Cardiac fibroblast (primary cell): ENCODE data around the gene INPP5A.
A peak's percentile ranks its signal among the peaks of the same experiment; 100 is the strongest.

Source experiments
- DNase-seq, 2 donors: peaks; one replicate each; pipeline versions ENCODE4 v3.0.0 to v3.0.0-alpha.2; 2010; ENCODE audit warnings: low read depth in 2 of 2
- H3K4me3 ChIP-seq, 2 donors: replicated peaks in 1 of 2; 1 replicate in 1 of 2; 2 replicates in 1 of 2; pipeline ENCODE4 v1.5.1; 2011; ENCODE audit warnings: low read depth in 2 of 2, low read length in 2 of 2, mild to moderate bottlenecking in 2 of 2, moderate library complexity in 1 of 2
- TF ChIP-seq, protein P1 (sequence below): IDR thresholded peaks from one replicate; pipeline ENCODE4 v1.5.1; 2011; ENCODE audit warnings: low read depth, mild to moderate bottlenecking, low read length, inconsistent platforms

INPP5A gene

DNA sequence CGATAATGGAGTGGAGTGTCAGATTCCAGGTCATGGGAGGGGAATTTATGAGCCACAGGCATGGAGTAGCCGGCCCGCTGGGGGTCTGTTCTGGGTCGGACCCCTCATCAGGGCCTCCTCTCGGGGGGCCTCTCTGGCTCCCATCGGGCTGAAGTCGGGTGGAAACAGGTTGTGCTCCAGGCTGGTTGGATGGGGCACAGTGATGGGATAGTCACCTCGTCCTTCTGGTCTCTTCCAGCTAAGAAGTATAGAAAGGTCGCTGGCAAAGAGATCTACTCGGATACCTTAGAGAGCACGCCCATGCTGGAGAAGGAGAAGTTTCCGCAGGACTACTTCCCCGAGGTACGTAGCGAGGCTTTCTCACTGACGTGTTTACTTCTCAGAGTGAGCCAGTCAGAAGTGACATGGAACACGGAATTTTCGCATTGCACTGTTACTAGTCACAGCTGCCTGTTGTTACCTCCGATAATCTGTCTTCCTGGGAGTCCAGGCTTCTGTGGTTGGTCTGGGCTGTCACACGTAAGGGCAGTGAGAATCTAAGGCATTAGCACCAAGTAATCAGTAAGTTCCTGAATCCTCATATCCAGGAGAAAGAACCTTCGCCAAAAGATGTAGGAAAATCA is 160.1 kb downstream of the INPP5A start:
- DNase-seq: no peak
- TF ChIP-seq, protein P1, sequence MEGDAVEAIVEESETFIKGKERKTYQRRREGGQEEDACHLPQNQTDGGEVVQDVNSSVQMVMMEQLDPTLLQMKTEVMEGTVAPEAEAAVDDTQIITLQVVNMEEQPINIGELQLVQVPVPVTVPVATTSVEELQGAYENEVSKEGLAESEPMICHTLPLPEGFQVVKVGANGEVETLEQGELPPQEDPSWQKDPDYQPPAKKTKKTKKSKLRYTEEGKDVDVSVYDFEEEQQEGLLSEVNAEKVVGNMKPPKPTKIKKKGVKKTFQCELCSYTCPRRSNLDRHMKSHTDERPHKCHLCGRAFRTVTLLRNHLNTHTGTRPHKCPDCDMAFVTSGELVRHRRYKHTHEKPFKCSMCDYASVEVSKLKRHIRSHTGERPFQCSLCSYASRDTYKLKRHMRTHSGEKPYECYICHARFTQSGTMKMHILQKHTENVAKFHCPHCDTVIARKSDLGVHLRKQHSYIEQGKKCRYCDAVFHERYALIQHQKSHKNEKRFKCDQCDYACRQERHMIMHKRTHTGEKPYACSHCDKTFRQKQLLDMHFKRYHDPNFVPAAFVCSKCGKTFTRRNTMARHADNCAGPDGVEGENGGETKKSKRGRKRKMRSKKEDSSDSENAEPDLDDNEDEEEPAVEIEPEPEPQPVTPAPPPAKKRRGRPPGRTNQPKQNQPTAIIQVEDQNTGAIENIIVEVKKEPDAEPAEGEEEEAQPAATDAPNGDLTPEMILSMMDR: no peak
- no peak overlapping the region for H3K4me3 ChIP-seq

DNA sequence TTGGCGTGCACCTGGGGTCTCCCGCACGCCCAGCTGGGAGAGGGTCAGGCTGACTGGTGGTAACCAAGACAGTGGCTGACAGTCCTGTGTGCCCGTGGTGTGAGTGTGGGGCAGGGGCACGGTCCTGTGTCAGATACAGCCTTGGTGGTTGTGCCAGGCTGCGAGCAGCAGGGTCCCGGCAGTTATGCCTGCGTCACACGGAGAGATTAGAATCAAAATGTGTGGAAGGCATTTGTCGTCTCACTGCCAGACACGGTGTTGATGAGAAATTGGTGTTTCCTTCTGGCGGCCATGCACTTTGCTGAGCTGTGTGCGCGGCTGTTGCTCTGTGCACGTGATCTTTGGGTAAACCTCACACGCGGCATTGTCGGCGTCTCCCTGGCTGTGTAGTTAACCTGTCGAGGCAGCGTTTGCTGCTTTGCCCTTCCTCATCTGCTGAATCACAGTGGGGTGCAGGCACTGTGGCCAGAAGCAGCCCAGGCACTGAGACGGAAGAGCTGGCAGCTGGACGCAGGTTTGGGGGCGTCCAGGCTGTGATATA is 160.7 kb downstream of the INPP5A start:
- DNase-seq: no peak
- H3K4me3 ChIP-seq: no peak overlapping the region
- TF ChIP-seq, protein P1: no peak

DNA sequence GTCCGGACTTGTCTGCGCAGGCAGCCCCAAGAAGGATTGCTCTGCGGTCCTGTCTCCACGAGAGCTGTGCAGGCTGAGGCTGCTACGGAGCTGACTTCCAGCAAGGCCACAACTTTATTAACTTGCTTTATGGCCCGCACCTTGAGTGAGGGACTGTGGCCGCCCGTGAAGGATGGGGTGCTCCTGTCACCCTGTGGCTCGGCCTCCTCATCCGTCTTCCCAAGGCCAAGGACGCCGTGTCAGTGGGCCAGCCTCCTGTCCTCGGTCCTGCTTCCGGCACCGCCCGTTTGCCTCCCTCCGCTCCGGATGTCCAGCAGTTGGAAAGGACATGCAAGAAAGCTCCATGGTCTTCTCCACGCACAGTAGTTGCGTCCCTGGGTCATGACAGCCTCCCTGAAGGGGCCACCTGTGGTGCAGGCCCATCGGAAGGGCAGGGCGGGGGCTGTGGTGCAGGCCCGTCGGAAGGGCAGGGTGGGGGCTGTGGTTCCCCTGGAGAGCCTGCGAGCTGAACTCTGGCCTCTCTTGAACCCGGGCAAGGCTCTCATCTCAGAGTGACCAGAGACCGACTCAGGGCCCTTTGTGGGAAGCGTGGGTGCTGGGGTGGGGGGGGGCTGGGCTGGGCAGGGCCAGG is 161.3 kb downstream of the INPP5A start:
- no peak for DNase-seq
- TF ChIP-seq, protein P1: no peak
- H3K4me3 ChIP-seq: no peak overlapping the region

DNA sequence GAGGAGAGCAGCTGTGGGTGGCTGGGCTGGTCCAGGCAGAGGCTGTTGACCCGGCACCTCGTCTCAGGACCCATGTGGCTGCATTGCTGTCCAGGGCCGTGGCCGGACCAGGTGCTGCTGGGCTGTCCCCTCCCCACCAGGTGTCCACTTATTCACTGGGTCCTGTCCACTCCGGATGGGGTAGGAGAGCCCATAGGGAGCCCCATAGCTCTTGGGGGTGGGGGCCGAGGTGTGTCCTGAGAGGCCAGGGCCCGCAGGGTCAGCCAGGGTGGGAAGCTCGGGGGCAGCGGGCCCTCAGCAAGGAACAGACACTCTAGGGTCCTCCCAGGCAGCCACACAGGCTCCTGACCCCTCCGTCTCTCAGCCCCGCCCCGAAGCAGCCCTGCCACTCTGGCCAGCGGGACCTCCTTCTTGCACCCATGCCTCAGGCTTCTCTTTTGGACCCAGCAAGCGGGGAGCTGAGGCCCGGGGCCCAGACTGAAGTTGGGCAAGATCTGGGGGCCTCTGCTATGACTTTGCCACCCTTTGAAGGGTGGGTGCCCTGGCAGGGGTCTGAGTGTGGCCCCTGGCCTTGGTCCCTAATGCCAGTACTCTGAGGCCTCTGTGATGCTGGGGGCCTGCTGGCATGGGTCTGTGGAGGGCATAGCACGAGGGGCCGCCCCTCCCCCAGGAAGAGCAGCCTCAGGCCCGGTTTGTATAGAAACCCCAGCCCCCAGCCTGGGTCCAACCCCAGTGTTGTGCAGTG is 162.0 kb downstream of the INPP5A start:
- no peak for DNase-seq
- H3K4me3 ChIP-seq: no peak overlapping the region
- TF ChIP-seq, protein P1: no peak

DNA sequence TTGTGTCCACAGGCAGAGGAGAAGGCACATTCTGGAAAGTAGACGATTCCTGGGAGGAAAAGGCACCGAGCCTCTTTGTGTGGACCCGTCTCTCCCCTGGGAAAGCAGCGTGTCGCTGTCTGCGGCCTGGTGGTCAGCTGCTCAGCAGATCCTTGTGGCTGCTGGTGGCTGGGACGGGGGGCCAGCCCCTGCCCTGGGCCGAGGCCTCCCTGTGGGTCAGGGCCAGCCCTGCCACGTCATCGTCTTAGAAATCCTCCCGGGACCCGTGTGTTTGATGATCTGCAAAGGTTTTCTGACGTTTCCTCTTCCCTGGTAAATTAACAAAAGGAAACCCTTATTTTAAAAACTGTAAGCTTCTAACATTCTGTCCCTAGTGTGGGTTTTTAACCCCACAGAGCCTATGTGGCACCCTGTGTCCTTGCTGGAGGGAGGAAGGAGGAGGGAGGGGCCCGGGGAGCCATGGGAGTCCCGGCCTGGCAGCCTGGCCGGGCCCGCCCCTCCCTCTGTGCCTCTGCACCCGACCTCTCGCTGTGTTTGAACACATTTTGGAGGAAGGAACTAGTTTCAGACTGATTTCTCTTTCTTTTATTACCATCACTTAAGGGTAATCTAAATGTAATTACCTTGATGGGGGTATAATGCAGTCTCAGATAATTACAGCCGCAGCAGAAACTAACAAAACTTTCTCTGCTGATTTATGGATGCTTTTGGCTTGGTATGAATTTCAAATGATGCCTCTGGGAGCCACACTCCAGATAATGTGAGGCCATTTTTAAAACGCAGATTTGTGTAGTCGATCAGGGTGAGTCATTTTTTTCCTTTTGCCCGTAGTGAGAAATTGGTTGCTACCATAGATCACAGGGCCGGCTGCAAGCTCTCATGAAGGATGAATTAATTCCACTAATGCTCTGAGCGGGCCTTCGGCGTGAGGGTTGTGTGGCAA is 162.8 kb downstream of the INPP5A start:
- H3K4me3 ChIP-seq: no peak overlapping the region
- TF ChIP-seq, protein P1: no peak
- DNase-seq: peak; percentile 50 to 72
